H1 (cell line): ENCODE data around the gene MLYCD. TPM values are rescaled to one million over a fixed set of nuclear protein-coding genes. Genes with fewer than 3 reads are reported as not detected.

Experiments
- CTCF ChIA-PET: fragments of 300-600 bp; sonication (Branson Sonifier 250); formaldehyde crosslinking; loops from one replicate; lab custom pipeline; 2021; ENCODE audit not compliant: partially characterized antibody; lab: Charles Lee
- POLR2A ChIA-PET: fragments of 300-600 bp; sonication (Branson Sonifier 250); formaldehyde crosslinking; loops from one replicate; lab custom pipeline; 2021; ENCODE audit warnings: inconsistent platforms; ENCODE audit not compliant: partially characterized antibody; lab: Charles Lee
- DNase-seq, 2 experiments: peaks; one replicate each; pipeline versions ENCODE4 v3.0.0 to v3.0.0-alpha.2; 2010 to 2022; ENCODE audit warnings: low spot score in 2 of 2, low read depth in 1 of 2, mixed read lengths in 1 of 2
- FAIRE-seq: peaks from 2 replicates; lab custom pipeline; 2011; peaks lifted over from hg19 to GRCh38; lab: Jason Lieb, UNC
- H2AFZ ChIP-seq: 2 replicates; pipeline ENCODE4 v1.8.1; 2012; ENCODE audit warnings: low read length, inconsistent platforms
- H2AK5ac ChIP-seq: 2 replicates; pipeline ENCODE4 v1.6.1; 2013; ENCODE audit warnings: low read depth, low read length
- H2BK120ac ChIP-seq: replicated peaks from 2 replicates; pipeline ENCODE3; 2013; ENCODE audit warnings: low read depth, low read length, inconsistent platforms
- H2BK12ac ChIP-seq: 2 replicates; pipeline ENCODE4 v1.6.1; 2013; ENCODE audit warnings: low read depth, low read length
- H2BK15ac ChIP-seq: 2 replicates; pipeline ENCODE4 v1.6.1; 2013; ENCODE audit warnings: low read length
- H2BK20ac ChIP-seq: 2 replicates; pipeline ENCODE4 v1.6.1; 2013; ENCODE audit warnings: low read length
- H2BK5ac ChIP-seq: 2 replicates; pipeline ENCODE4 v1.6.1; 2013; ENCODE audit warnings: low read depth, low read length
- H3K14ac ChIP-seq: 2 replicates; pipeline ENCODE4 v1.6.1; 2013; ENCODE audit warnings: inconsistent platforms; ENCODE audit not compliant: insufficient read length
- H3K18ac ChIP-seq: 2 replicates; pipeline ENCODE4 v1.6.1; 2013; ENCODE audit warnings: low read length; ENCODE audit errors: extremely low read depth
- H3K23ac ChIP-seq: 2 replicates; pipeline ENCODE4 v1.6.1; 2013; ENCODE audit warnings: inconsistent platforms; ENCODE audit not compliant: insufficient read length
- H3K23me2 ChIP-seq: 2 replicates; pipeline ENCODE4 v1.6.1; 2013; ENCODE audit warnings: low read depth, low read length
- H3K27ac ChIP-seq: 2 replicates; pipeline ENCODE4 v1.6.1; 2011; ENCODE audit warnings: low read depth, low read length, inconsistent platforms
- H3K27me3 ChIP-seq, 4 experiments: replicated peaks in 1 of 4; 1 replicate in 1 of 4; 2 replicates in 3 of 4; pipeline versions ENCODE4 v1.6.1 to v1.8.1; 2011 to 2013; ENCODE audit warnings: low read length in 3 of 4, mild to moderate bottlenecking in 3 of 4, inconsistent platforms in 2 of 4, mixed read lengths in 2 of 4, moderate library complexity in 1 of 4; ENCODE audit not compliant: control insufficient read depth in 3 of 4, insufficient read depth in 3 of 4; ENCODE audit errors: extremely low read depth in 1 of 4
- H3K36me3 ChIP-seq, 4 experiments: 2 replicates each; pipeline versions ENCODE4 v1.6.1 to v1.8.1; 2011 to 2013; ENCODE audit warnings: mild to moderate bottlenecking in 4 of 4, low read length in 3 of 4, moderate library complexity in 2 of 4, control low read depth in 1 of 4, inconsistent platforms in 1 of 4; ENCODE audit not compliant: insufficient read depth in 4 of 4, control insufficient read depth in 2 of 4
- H3K4ac ChIP-seq: replicated peaks from 2 replicates; pipeline ENCODE3; 2013; ENCODE audit warnings: low read length, low read depth, mixed read lengths, inconsistent platforms; ENCODE audit not compliant: insufficient read length
- H3K4me1 ChIP-seq, 4 experiments: replicated peaks in 1 of 4; 1 replicate in 1 of 4; 2 replicates in 3 of 4; pipeline versions ENCODE4 v1.6.1 to v1.8.1; 2011 to 2013; ENCODE audit warnings: low read length in 3 of 4, inconsistent platforms in 2 of 4, mixed read lengths in 1 of 4; ENCODE audit not compliant: insufficient read depth in 4 of 4, control insufficient read depth in 3 of 4
- H3K4me2 ChIP-seq, 2 experiments: 2 replicates each; pipeline versions ENCODE4 v1.6.1 to v1.8.1; 2011 to 2013; ENCODE audit warnings: low read depth in 2 of 2, low read length in 2 of 2, control low read depth in 1 of 2, inconsistent platforms in 1 of 2, mild to moderate bottlenecking in 1 of 2; ENCODE audit not compliant: insufficient read depth in 1 of 2
- H3K4me3 ChIP-seq, 4 experiments: fragments of 200-600, 300-600 bp in 1 of 4; sonication (generic), shearing (Covaris generic), sonication (Bioruptor Twin) in 1 of 4; 2 replicates each; pipeline versions ENCODE4 v1.5.1 to v1.8.1; 2011 to 2016; ENCODE audit warnings: low read length in 4 of 4, low read depth in 3 of 4, control low read depth in 2 of 4, inconsistent platforms in 2 of 4, mild to moderate bottlenecking in 2 of 4, mixed read lengths in 1 of 4, moderate library complexity in 1 of 4; ENCODE audit not compliant: insufficient read depth in 2 of 4; ENCODE audit errors: extremely low read depth in 1 of 4
- H3K56ac ChIP-seq: replicated peaks from 2 replicates; pipeline ENCODE3; 2013; ENCODE audit warnings: low read depth, mild to moderate bottlenecking, mixed read lengths, low read length, inconsistent platforms; ENCODE audit not compliant: insufficient read length
- H3K79me1 ChIP-seq: 2 replicates; pipeline ENCODE4 v1.6.1; 2013; ENCODE audit warnings: low read depth, low read length, control low read depth
- H3K79me2 ChIP-seq, 2 experiments: 2 replicates each; pipeline versions ENCODE4 v1.6.1 to v1.8.1; 2012 to 2013; ENCODE audit warnings: low read length in 2 of 2, mild to moderate bottlenecking in 2 of 2, inconsistent platforms in 1 of 2; ENCODE audit not compliant: insufficient read depth in 2 of 2, control insufficient read depth in 1 of 2
- H3K9ac ChIP-seq, 4 experiments: replicated peaks in 1 of 4; 1 replicate in 1 of 4; 2 replicates in 3 of 4; pipeline versions ENCODE4 v1.6.1 to v1.8.1; 2011 to 2013; ENCODE audit warnings: low read depth in 3 of 4, low read length in 3 of 4, control low read depth in 2 of 4, mild to moderate bottlenecking in 2 of 4, moderate library complexity in 2 of 4, inconsistent platforms in 1 of 4; ENCODE audit errors: extremely low read depth in 1 of 4
- H3K9me3 ChIP-seq, 2 experiments: 2 replicates each; pipeline versions ENCODE4 v1.6.1 to v1.8.1; 2012 to 2013; ENCODE audit warnings: mild to moderate bottlenecking in 2 of 2, moderate library complexity in 2 of 2, control low read depth in 1 of 2, inconsistent platforms in 1 of 2, low read depth in 1 of 2, low read length in 1 of 2, mixed read lengths in 1 of 2; ENCODE audit not compliant: insufficient read depth in 2 of 2
- H4K20me1 ChIP-seq, 2 experiments: replicated peaks in 1 of 2; 2 replicates each; pipeline versions ENCODE3 to v1.8.1; 2011 to 2013; ENCODE audit warnings: inconsistent platforms in 2 of 2, low read length in 2 of 2, mild to moderate bottlenecking in 1 of 2; ENCODE audit not compliant: insufficient read depth in 2 of 2, control insufficient read depth in 1 of 2
- H4K5ac ChIP-seq: 2 replicates; pipeline ENCODE4 v1.6.1; 2013; ENCODE audit warnings: low read length, low read depth, mixed read lengths, inconsistent platforms; ENCODE audit not compliant: insufficient read length
- H4K8ac ChIP-seq: 2 replicates; pipeline ENCODE4 v1.8.0; 2013; ENCODE audit warnings: mild to moderate bottlenecking, moderate library complexity, low read length, inconsistent platforms; ENCODE audit not compliant: insufficient read depth; ENCODE audit errors: extremely low read depth
- H4K91ac ChIP-seq: replicated peaks from 2 replicates; pipeline ENCODE3; 2013; ENCODE audit warnings: low read length, mixed read lengths, inconsistent platforms; ENCODE audit not compliant: insufficient read length
- BRCA1 ChIP-seq: IDR thresholded peaks from 2 replicates; pipeline ENCODE4 v1.6.1; 2012; ENCODE audit warnings: low read depth, low read length, improper control_type of control experiment
- CBX5 ChIP-seq: fragments of 300-800, 300-1000 bp; sonication (generic); IDR thresholded peaks from 2 replicates; pipeline ENCODE4 v1.7.1; 2016; ENCODE audit warnings: antibody characterized with exemption, low read length, low read depth
- CHD2 ChIP-seq: IDR thresholded peaks from 2 replicates; pipeline ENCODE4 v1.6.1; 2012; ENCODE audit warnings: low read length, improper control_type of control experiment
- EZH2 ChIP-seq: fragments of 200-600 bp; sonication (generic); IDR thresholded peaks from 2 replicates; pipeline ENCODE4 v1.7.1; 2012; ENCODE audit warnings: low read depth, mild to moderate bottlenecking, moderate library complexity, low read length, inconsistent platforms; ENCODE audit not compliant: severe bottlenecking
- JUND ChIP-seq: IDR thresholded peaks from 2 replicates; pipeline ENCODE4 v1.6.1; 2011; ENCODE audit warnings: mild to moderate bottlenecking, improper control_type of control experiment, low read length
- PHF8 ChIP-seq: fragments of 200-600 bp; sonication (generic); conservative IDR thresholded peaks from 2 replicates; pipeline ENCODE4 v1.7.1; 2012; ENCODE audit warnings: low read depth, mild to moderate bottlenecking, inconsistent platforms, low read length, moderate library complexity
- POLR2AphosphoS5 ChIP-seq: IDR thresholded peaks from 2 replicates; pipeline ENCODE4 v1.6.1; 2011; ENCODE audit warnings: low read depth, low read length
- SAP30 ChIP-seq: fragments of 300-600 bp; sonication (generic); IDR thresholded peaks from 2 replicates; pipeline ENCODE4 v1.7.1; 2012; ENCODE audit warnings: low read length, moderate library complexity, mild to moderate bottlenecking, inconsistent platforms; ENCODE audit not compliant: insufficient read depth, insufficient replicate concordance
- SP4 ChIP-seq: IDR thresholded peaks from 2 replicates; pipeline ENCODE4 v1.6.1; 2012; ENCODE audit warnings: low read length, inconsistent platforms
- TAF1 ChIP-seq: IDR thresholded peaks from 2 replicates; pipeline ENCODE4 v1.6.1; 2011; ENCODE audit warnings: mild to moderate bottlenecking, low read depth, low read length
- TAF7 ChIP-seq: optimal IDR thresholded peaks from 2 replicates; pipeline ENCODE3; 2011; ENCODE audit warnings: low read depth, mild to moderate bottlenecking, inconsistent platforms, low read length, moderate library complexity, borderline replicate concordance
- TCF12 ChIP-seq: IDR thresholded peaks from 2 replicates; pipeline ENCODE4 v1.6.1; 2011; ENCODE audit warnings: low read depth, mild to moderate bottlenecking, low read length
- WGBS, 2 experiments: shearing (Covaris generic) in 1 of 2; methylation state at CpG; one replicate each; pipeline versions ENCODE4 v1.1.6 to v1.1.7; 2013 to 2015; ENCODE audit warnings: low lambda C conversion rate in 2 of 2, mixed read lengths in 2 of 2, inconsistent platforms in 1 of 2, low coverage in 1 of 2, missing lambda C conversion rate in 1 of 2; ENCODE audit not compliant: insufficient replicate concordance in 2 of 2, insufficient coverage in 1 of 2, insufficient read length in 1 of 2; ENCODE audit errors: extremely low coverage in 1 of 2, missing lambda C conversion rate in 1 of 2; 5-methylcytosine and 5-hydroxymethylcytosine counted together
- polyA plus RNA-seq, 7 experiments: library from polyadenylated mRNA; depleted of rRNA in 3 of 7; stranded (reverse) in 5 of 7; unstranded in 2 of 7; fragments of >200 nt in 5 of 7; fragments of 200-250 nt in 2 of 7; gene quantifications; 1 replicate in 5 of 7; 2 replicates in 1 of 7; 4 replicates in 1 of 7; pipeline versions ENCODE4 v1.2.1 to v1.2.3, GENCODE V29; 2011 to 2013; ENCODE audit warnings: missing spikeins in 2 of 7, mixed read lengths in 2 of 7
- total RNA-seq: library from RNA; stranded (reverse); fragmentation: NEBNext Ultra II Directional; extraction: Animal tissue kit (Norgen Biotek cat#: 25700); gene quantifications from 2 replicates; pipeline ENCODE4 v1.2.1, GENCODE V29; 2021

The MLYCD gene
- total and polyA plus RNA-seq, 2 of the 8 experiments (the other 6 are each of a cell fraction or from before 2014, with no cell fraction given), result 3.7 to 7.0 TPM

GRCh38 chr16:83913245-83913633 lies 14.3 kb downstream of the MLYCD start:
- no peak overlapping the region for H2AFZ ChIP-seq
- POLR2A ChIA-PET, result interaction anchor here (2.4 kb wide), 1 partner anchor 13 kb away, joined by 7 read pairs; no protein-coding TSS in a partner anchor
- no peak for FAIRE-seq

More at GRCh38 chr16:83913245-83913633, 14.3 kb downstream of the MLYCD start:
- H4K91ac ChIP-seq, result no peak overlapping the region
- H3K9ac ChIP-seq, result no peak overlapping the region
- no peak for DNase-seq
- no peak overlapping the region for H2BK15ac ChIP-seq
- no peak overlapping the region for H3K4me3 ChIP-seq
- no peak overlapping the region for H3K18ac ChIP-seq
- no peak overlapping the region for H2BK20ac ChIP-seq
- CTCF ChIA-PET, result interaction anchor here (0.6 to 5.4 kb wide), 7 partner anchors 9 to 1292 kb away, joined by 3 to 26 read pairs (median 3); no protein-coding TSS in a partner anchor
- H3K14ac ChIP-seq, result no peak overlapping the region
- H4K5ac ChIP-seq, result no peak overlapping the region
- no peaks in the 10 kb centered on the region for H3K4me1 ChIP-seq
- H2AK5ac ChIP-seq, result no peak overlapping the region
- no peak overlapping the region for H3K56ac ChIP-seq
- TF ChIP-seq CHD2 (no peak), JUND (no peak), BRCA1 (no peak), CBX5 (no peak), PHF8 (no peak), TAF7 (no peak), TCF12 (no peak), EZH2 (no peak), POLR2AphosphoS5 (no peak), SP4 (no peak), TAF1 (no peak), SAP30 (no peak)
- TF ChIP-seq, all 59 proteins: peak for 0
- no peak overlapping the region for H4K8ac ChIP-seq
- no peak overlapping the region for H3K23ac ChIP-seq
- H3K79me1 ChIP-seq, result no peaks in the 10 kb centered on the region
- H3K79me2 ChIP-seq, result no peaks in the 10 kb centered on the region; a peak in 1 of 4 replicates
- H3K23me2 ChIP-seq, result no peaks in the 10 kb centered on the region
- no peak overlapping the region for H2BK12ac ChIP-seq
- H3K4ac ChIP-seq, result no peak overlapping the region
- no peak overlapping the region for H3K4me2 ChIP-seq
- H2BK5ac ChIP-seq, result no peak overlapping the region
- H3K36me3 ChIP-seq, result peaks cover 10 to 45% (median 23%) of the 10 kb centered on the region in 4 experiments
- WGBS, 2 experiments, result 87% methylated on average over 13 of the region's 15 CpGs; no CpG with 5 or more reads in 1 of the 2 experiments
- no peaks in the 10 kb centered on the region; a peak in 1 of 4 replicates for H3K9me3 ChIP-seq
- H3K27ac ChIP-seq, result no peak overlapping the region
- peaks cover 0 to 10% of the 10 kb centered on the region in 2 experiments for H4K20me1 ChIP-seq
- no peak overlapping the region for H2BK120ac ChIP-seq
- no peaks in the 10 kb centered on the region for H3K27me3 ChIP-seq
